GM23338 (cell line): ENCODE data around the gene PLOD3.

Source experiments
- CREB1 ChIP-seq: fragments of 250-450 bp; sonication (Bioruptor Pico); IDR thresholded peaks from 2 replicates; pipeline ENCODE4 v1.5.0; 2020; ENCODE audit warnings: low read depth, mild to moderate bottlenecking, moderate library complexity
- EZH2 ChIP-seq: fragments of 200-600 bp; sonication (generic); IDR thresholded peaks from one replicate; pipeline ENCODE4 v1.8.0; 2017; ENCODE audit warnings: antibody characterized with exemption, mild to moderate bottlenecking, low read depth; ENCODE audit not compliant: unreplicated experiment
- EZH2phosphoT487 ChIP-seq: fragments of 200-600 bp; sonication (generic); IDR thresholded peaks from one replicate; pipeline ENCODE4 v1.8.1; 2018; ENCODE audit warnings: antibody characterized with exemption; ENCODE audit not compliant: unreplicated experiment
- POLR2AphosphoS5 ChIP-seq: IDR thresholded peaks from 2 replicates; pipeline ENCODE4 v1.6.1; 2016; ENCODE audit warnings: antibody characterized with exemption, low read depth
- TF ChIP-seq, protein P1 (sequence below), 2 experiments: fragments of 200-600 bp in 1 of 2; sonication (generic) in 1 of 2; conservative IDR thresholded peaks; 2 replicates each; pipeline versions ENCODE4 v1.5.1 to v1.6.1; 2016 to 2017; ENCODE audit warnings: antibody characterized with exemption in 2 of 2, low read depth in 2 of 2, mild to moderate bottlenecking in 2 of 2, moderate library complexity in 1 of 2
- TF ChIP-seq, protein P2 (sequence below): IDR thresholded peaks from one replicate; pipeline ENCODE4 v1.6.1; 2018; ENCODE audit warnings: antibody characterized with exemption; ENCODE audit not compliant: unreplicated experiment

DNA sequence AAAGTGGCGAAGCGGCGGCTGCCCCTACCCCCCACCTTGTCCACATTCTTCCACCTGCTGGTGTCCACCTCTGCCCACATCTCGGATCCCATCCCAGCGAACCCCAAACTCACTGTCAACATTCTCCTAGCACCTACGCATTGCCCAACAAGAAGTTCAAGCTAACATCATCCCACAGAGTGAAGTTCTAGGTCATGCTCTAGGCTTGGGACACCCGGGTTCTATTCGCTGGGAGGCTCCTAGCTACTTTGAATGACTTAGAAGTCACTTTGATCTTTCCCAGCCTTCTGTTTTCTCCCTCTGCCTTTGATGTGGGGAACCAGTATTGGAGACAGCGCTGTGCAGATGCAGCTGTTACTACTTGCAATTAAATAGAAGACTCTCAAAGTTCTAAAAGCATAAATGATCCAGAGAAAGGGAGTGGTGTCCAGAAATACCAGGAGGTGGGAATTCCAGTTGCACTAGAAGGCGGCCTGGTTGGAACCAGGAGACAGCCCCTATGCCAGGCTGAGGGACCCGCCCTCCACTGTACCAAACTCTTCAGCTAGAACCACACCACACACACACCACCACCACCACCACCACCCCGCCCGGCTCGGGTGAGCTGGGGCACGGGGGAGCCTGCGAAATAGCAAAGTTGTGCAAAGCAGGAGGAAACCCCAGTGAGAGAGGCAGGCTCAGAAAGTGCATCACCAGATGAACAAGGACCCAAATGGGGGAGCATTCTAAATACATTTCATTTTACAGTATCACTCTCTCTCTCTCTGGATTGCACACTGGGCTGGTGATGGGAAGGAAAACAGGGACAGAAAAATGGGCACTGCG is 46.6 kb downstream of the PLOD3 start:
- TF ChIP-seq, protein P1, sequence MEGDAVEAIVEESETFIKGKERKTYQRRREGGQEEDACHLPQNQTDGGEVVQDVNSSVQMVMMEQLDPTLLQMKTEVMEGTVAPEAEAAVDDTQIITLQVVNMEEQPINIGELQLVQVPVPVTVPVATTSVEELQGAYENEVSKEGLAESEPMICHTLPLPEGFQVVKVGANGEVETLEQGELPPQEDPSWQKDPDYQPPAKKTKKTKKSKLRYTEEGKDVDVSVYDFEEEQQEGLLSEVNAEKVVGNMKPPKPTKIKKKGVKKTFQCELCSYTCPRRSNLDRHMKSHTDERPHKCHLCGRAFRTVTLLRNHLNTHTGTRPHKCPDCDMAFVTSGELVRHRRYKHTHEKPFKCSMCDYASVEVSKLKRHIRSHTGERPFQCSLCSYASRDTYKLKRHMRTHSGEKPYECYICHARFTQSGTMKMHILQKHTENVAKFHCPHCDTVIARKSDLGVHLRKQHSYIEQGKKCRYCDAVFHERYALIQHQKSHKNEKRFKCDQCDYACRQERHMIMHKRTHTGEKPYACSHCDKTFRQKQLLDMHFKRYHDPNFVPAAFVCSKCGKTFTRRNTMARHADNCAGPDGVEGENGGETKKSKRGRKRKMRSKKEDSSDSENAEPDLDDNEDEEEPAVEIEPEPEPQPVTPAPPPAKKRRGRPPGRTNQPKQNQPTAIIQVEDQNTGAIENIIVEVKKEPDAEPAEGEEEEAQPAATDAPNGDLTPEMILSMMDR (conservative IDR thresholded peaks at IDR 0.05; ENCODE audit: low read depth in 2 of 2): no peak
- TF ChIP-seq EZH2: peak; percentile 77
- TF ChIP-seq POLR2AphosphoS5: no peak
- TF ChIP-seq, protein P2, sequence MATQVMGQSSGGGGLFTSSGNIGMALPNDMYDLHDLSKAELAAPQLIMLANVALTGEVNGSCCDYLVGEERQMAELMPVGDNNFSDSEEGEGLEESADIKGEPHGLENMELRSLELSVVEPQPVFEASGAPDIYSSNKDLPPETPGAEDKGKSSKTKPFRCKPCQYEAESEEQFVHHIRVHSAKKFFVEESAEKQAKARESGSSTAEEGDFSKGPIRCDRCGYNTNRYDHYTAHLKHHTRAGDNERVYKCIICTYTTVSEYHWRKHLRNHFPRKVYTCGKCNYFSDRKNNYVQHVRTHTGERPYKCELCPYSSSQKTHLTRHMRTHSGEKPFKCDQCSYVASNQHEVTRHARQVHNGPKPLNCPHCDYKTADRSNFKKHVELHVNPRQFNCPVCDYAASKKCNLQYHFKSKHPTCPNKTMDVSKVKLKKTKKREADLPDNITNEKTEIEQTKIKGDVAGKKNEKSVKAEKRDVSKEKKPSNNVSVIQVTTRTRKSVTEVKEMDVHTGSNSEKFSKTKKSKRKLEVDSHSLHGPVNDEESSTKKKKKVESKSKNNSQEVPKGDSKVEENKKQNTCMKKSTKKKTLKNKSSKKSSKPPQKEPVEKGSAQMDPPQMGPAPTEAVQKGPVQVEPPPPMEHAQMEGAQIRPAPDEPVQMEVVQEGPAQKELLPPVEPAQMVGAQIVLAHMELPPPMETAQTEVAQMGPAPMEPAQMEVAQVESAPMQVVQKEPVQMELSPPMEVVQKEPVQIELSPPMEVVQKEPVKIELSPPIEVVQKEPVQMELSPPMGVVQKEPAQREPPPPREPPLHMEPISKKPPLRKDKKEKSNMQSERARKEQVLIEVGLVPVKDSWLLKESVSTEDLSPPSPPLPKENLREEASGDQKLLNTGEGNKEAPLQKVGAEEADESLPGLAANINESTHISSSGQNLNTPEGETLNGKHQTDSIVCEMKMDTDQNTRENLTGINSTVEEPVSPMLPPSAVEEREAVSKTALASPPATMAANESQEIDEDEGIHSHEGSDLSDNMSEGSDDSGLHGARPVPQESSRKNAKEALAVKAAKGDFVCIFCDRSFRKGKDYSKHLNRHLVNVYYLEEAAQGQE: no peak
- no peak for TF ChIP-seq CREB1
- no peak for TF ChIP-seq EZH2phosphoT487
